DND-41 (cell line): ENCODE results near the gene RELCH.

ENCODE experiments used
- ATAC-seq: fragments of 200-7000 bp; cut with Tn5 transposase; 3 replicates; pipeline ENCODE4 v1.9.1; 2021; ENCODE audit warnings: low read depth; ENCODE audit not compliant: insufficient read depth
- DNase-seq: peaks from one replicate; pipeline ENCODE4 v3.0.0-alpha.2; 2020
- H2AFZ ChIP-seq: 2 replicates; pipeline ENCODE4 v1.6.0; 2012; ENCODE audit warnings: low read depth, low read length
- H3K27ac ChIP-seq: 2 replicates; pipeline ENCODE4 v1.5.1; 2012; ENCODE audit warnings: low read length, inconsistent platforms
- H3K27me3 ChIP-seq: fragments of 200-600 bp; sonication (generic); 2 replicates; pipeline ENCODE4 v1.6.0; 2012; ENCODE audit warnings: low read length, mild to moderate bottlenecking, inconsistent platforms; ENCODE audit not compliant: insufficient read depth, poor library complexity
- H3K36me3 ChIP-seq: 2 replicates; pipeline ENCODE4 v1.5.1; 2012; ENCODE audit warnings: low read length, inconsistent platforms; ENCODE audit not compliant: insufficient read depth
- H3K4me1 ChIP-seq: 2 replicates; pipeline ENCODE4 v1.5.1; 2012; ENCODE audit warnings: mild to moderate bottlenecking, low read length; ENCODE audit not compliant: insufficient read depth
- H3K4me2 ChIP-seq: 2 replicates; pipeline ENCODE4 v1.6.0; 2012; ENCODE audit warnings: mild to moderate bottlenecking, moderate library complexity, low read length, inconsistent platforms; ENCODE audit not compliant: insufficient read depth
- H3K4me3 ChIP-seq, 2 experiments: fragments of 200-600 bp in 1 of 2; shearing (Covaris generic) in 1 of 2; 2 replicates each; pipeline ENCODE4 v1.5.1; 2012 to 2016; ENCODE audit warnings: inconsistent platforms in 2 of 2, low read length in 2 of 2, mild to moderate bottlenecking in 2 of 2, low read depth in 1 of 2, moderate library complexity in 1 of 2
- H3K79me2 ChIP-seq: 2 replicates; pipeline ENCODE4 v1.6.0; 2012; ENCODE audit warnings: low read length, inconsistent platforms; ENCODE audit not compliant: insufficient read depth
- H3K9ac ChIP-seq: 2 replicates; pipeline ENCODE4 v1.6.0; 2012; ENCODE audit warnings: low read depth, mild to moderate bottlenecking, inconsistent platforms, low read length, moderate library complexity
- H3K9me3 ChIP-seq: 2 replicates; pipeline ENCODE4 v1.5.1; 2012; ENCODE audit warnings: low read length, moderate library complexity, mild to moderate bottlenecking, inconsistent platforms; ENCODE audit not compliant: insufficient read depth, severe bottlenecking
- H4K20me1 ChIP-seq: 2 replicates; pipeline ENCODE4 v1.6.0; 2012; ENCODE audit warnings: low read length; ENCODE audit not compliant: insufficient read depth
- CTCF ChIP-seq: IDR thresholded peaks from 2 replicates; pipeline ENCODE4 v1.5.1; 2012; ENCODE audit warnings: borderline replicate concordance, low read length, moderate library complexity, mild to moderate bottlenecking; ENCODE audit not compliant: poor library complexity, severe bottlenecking; ENCODE audit errors: extremely low read depth
- EZH2 ChIP-seq: IDR thresholded peaks from 3 replicates; pipeline ENCODE4 v1.6.1; 2012; ENCODE audit warnings: borderline replicate concordance, low read depth, mild to moderate bottlenecking, moderate library complexity, low read length, inconsistent platforms; ENCODE audit not compliant: severe bottlenecking

The RELCH gene

GRCh38 chr18:62332964-62333695, 146.1 kb downstream of the RELCH start:
- H3K27ac ChIP-seq, result no peak overlapping the region
- H3K27me3 ChIP-seq, result peaks cover 9% of the 10 kb centered on the region
- ATAC-seq (no peak), DNase-seq (no peak)
- no peaks in the 10 kb centered on the region for H3K9me3 ChIP-seq
- no peaks in the 10 kb centered on the region for H3K36me3 ChIP-seq
- no peak overlapping the region for H3K4me3 ChIP-seq
- no peak overlapping the region for H3K9ac ChIP-seq
- H3K79me2 ChIP-seq, result no peaks in the 10 kb centered on the region
- no peak overlapping the region for H2AFZ ChIP-seq
- TF ChIP-seq EZH2 (no peak), CTCF (no peak)
- no peaks in the 10 kb centered on the region; the same call in 1 of the 2 replicates for H4K20me1 ChIP-seq
- H3K4me1 ChIP-seq, result no peaks in the 10 kb centered on the region
- H3K4me2 ChIP-seq, result no peak overlapping the region

GRCh38 chr18:62334120-62334519, 147.1 kb downstream of the RELCH start:
- Histone ChIP-seq H3K27ac (no peak overlapping the region), H2AFZ (no peak overlapping the region), H3K4me2 (no peak overlapping the region), H3K36me3 (no peaks in the 10 kb centered on the region), H3K9me3 (no peaks in the 10 kb centered on the region), H3K4me3 (no peak overlapping the region), H3K4me1 (no peaks in the 10 kb centered on the region), H3K9ac (no peak overlapping the region), H3K79me2 (no peaks in the 10 kb centered on the region), H3K27me3 (peaks cover 8% of the 10 kb centered on the region), H4K20me1 (no peaks in the 10 kb centered on the region; the same call in 1 of the 2 replicates)
- ATAC-seq (no peak), DNase-seq (no peak)
- TF ChIP-seq CTCF (no peak), EZH2 (no peak)

- H4K20me1 ChIP-seq, result no peaks in the 10 kb centered on the region
- ATAC-seq, result no peak
- DNase-seq, result no peak
- no peak overlapping the region for H3K27ac ChIP-seq
- peaks cover 5% of the 10 kb centered on the region for H3K27me3 ChIP-seq
- no peaks in the 10 kb centered on the region for H3K79me2 ChIP-seq
- no peaks in the 10 kb centered on the region for H3K4me1 ChIP-seq
- no peak overlapping the region for H3K4me2 ChIP-seq
- no peaks in the 10 kb centered on the region for H3K9me3 ChIP-seq
- no peaks in the 10 kb centered on the region for H3K36me3 ChIP-seq
- TF ChIP-seq EZH2 (no peak), CTCF (no peak)
- no peak overlapping the region for H3K4me3 ChIP-seq
- H3K9ac ChIP-seq, result no peak overlapping the region
- no peak overlapping the region for H2AFZ ChIP-seq
These were observed 148.4 kb downstream of the RELCH start for GRCh38 chr18:62335494-62335893.

GRCh38 chr18:62336618-62337017, 149.6 kb downstream of the RELCH start:
- TF ChIP-seq CTCF (no peak), EZH2 (no peak)
- H3K9me3 ChIP-seq, result no peaks in the 10 kb centered on the region
- H3K27ac ChIP-seq, result no peak overlapping the region
- H3K9ac ChIP-seq, result no peak overlapping the region
- no peak overlapping the region for H2AFZ ChIP-seq
- DNase-seq (no peak), ATAC-seq (no peak)
- H4K20me1 ChIP-seq, result no peaks in the 10 kb centered on the region
- H3K4me3 ChIP-seq, result no peak overlapping the region
- no peaks in the 10 kb centered on the region for H3K4me1 ChIP-seq
- H3K4me2 ChIP-seq, result no peak overlapping the region
- peaks cover 4% of the 10 kb centered on the region for H3K27me3 ChIP-seq
- H3K36me3 ChIP-seq, result no peaks in the 10 kb centered on the region
- no peaks in the 10 kb centered on the region for H3K79me2 ChIP-seq
